Suprapubic skin (tissue), 4 donors: Measurements from ENCODE around the gene LARGE1. TPM values are rescaled to one million over a fixed set of nuclear protein-coding genes. Genes with fewer than 3 reads are reported as not detected.

ENCODE experiments used
- DNase-seq, 2 donors: peaks; one replicate each; pipeline ENCODE4 v3.0.0-alpha.2; 2019; ENCODE audit warnings: low spot score in 2 of 2
- H3K27ac ChIP-seq: fragments of 200-600 bp; sonication (generic); one replicate; pipeline ENCODE4 v1.5.1; 2019
- H3K27me3 ChIP-seq: fragments of 200-600 bp; sonication (generic); one replicate; pipeline ENCODE4 v1.5.1; 2019
- H3K36me3 ChIP-seq: fragments of 200-600 bp; sonication (generic); one replicate; pipeline ENCODE4 v1.5.1; 2019
- H3K4me1 ChIP-seq: fragments of 200-600 bp; sonication (generic); one replicate; pipeline ENCODE4 v1.5.1; 2019
- H3K4me3 ChIP-seq: fragments of 200-600 bp; sonication (generic); one replicate; pipeline ENCODE4 v1.5.1; 2019; ENCODE audit warnings: mild to moderate bottlenecking
- H3K9me3 ChIP-seq: fragments of 200-600 bp; sonication (generic); one replicate; pipeline ENCODE4 v1.5.1; 2019
- CTCF ChIP-seq, 2 donors: fragments of 200-600 bp in 1 of 2; fragments of 450-650 bp in 1 of 2; sonication (generic) in 1 of 2; IDR thresholded peaks; one replicate each; pipeline ENCODE4 v1.5.1; 2016 to 2019; ENCODE audit warnings: antibody characterized with exemption in 2 of 2, mild to moderate bottlenecking in 1 of 2, moderate library complexity in 1 of 2
- EP300 ChIP-seq: sonication (generic); formaldehyde crosslinking; IDR thresholded peaks from one replicate; pipeline ENCODE4 v1.6.1; 2017; ENCODE audit warnings: antibody characterized with exemption
- POLR2A ChIP-seq, 2 donors: fragments of 450-650 bp; IDR thresholded peaks; one replicate each; pipeline ENCODE4 v1.6.1; 2017; ENCODE audit warnings: antibody characterized with exemption in 2 of 2, mild to moderate bottlenecking in 2 of 2, moderate library complexity in 2 of 2
- POLR2AphosphoS5 ChIP-seq, 3 donors: sonication (generic); formaldehyde crosslinking; IDR thresholded peaks; one replicate each; pipeline ENCODE4 v1.6.1; 2017; ENCODE audit warnings: antibody characterized with exemption in 3 of 3
- WGBS: methylation state at CpG from one replicate; pipeline ENCODE4 v1.1.5; 2018; 5-methylcytosine and 5-hydroxymethylcytosine counted together
- total RNA-seq, 4 donors: library from RNA; depleted of rRNA; stranded (reverse); fragments of >200 nt; gene quantifications; one replicate each; pipeline ENCODE4 v1.1.0, GENCODE V29; 2016

The LARGE1 gene
- total RNA-seq, 4 donors from 2014 or later = 12.1 to 41.6 (median 21.1) TPM

- Histone ChIP-seq H3K36me3 (peaks cover 5% of the 10 kb centered on the region), H3K9me3 (no peaks in the 10 kb centered on the region), H3K4me1 (no peaks in the 10 kb centered on the region), H3K27ac (no peak overlapping the region), H3K27me3 (no peaks in the 10 kb centered on the region), H3K4me3 (no peak overlapping the region)
- TF ChIP-seq CTCF (IDR thresholded peaks at IDR 0.05) = no peak
- TF ChIP-seq POLR2A (IDR thresholded peaks at IDR 0.05) = no peak
- no peak for TF ChIP-seq EP300
- TF ChIP-seq POLR2AphosphoS5 (IDR thresholded peaks at IDR 0.05) = no peak
- no peak for DNase-seq
- 80% methylated on average over 2 of the region's 2 CpGs for WGBS
Observed at GRCh38 chr22:33328789-33329296, 591.4 kb downstream of the LARGE1 start.

GRCh38 chr22:33327348-33327860 is 592.9 kb downstream of the LARGE1 start:
- 86% methylated on average over 9 of the region's 9 CpGs for WGBS
- Histone ChIP-seq H3K27ac (no peak overlapping the region), H3K9me3 (no peaks in the 10 kb centered on the region), H3K27me3 (no peaks in the 10 kb centered on the region), H3K4me3 (no peak overlapping the region), H3K4me1 (no peaks in the 10 kb centered on the region), H3K36me3 (peaks cover 5% of the 10 kb centered on the region)
- no peak for DNase-seq
- TF ChIP-seq POLR2AphosphoS5 (IDR thresholded peaks at IDR 0.05) = no peak
- no peak for TF ChIP-seq CTCF (IDR thresholded peaks at IDR 0.05)
- no peak for TF ChIP-seq POLR2A (IDR thresholded peaks at IDR 0.05)
- no peak for TF ChIP-seq EP300

- WGBS = 68% methylated on average over 10 of the region's 10 CpGs
- Histone ChIP-seq H3K36me3 (peaks cover 5% of the 10 kb centered on the region), H3K27me3 (no peaks in the 10 kb centered on the region), H3K4me1 (no peaks in the 10 kb centered on the region), H3K4me3 (no peak overlapping the region), H3K27ac (no peak overlapping the region), H3K9me3 (no peaks in the 10 kb centered on the region)
- no peak for DNase-seq
- TF ChIP-seq POLR2A (IDR thresholded peaks at IDR 0.05) (no peak), POLR2AphosphoS5 (IDR thresholded peaks at IDR 0.05) (no peak), CTCF (IDR thresholded peaks at IDR 0.05) (no peak), EP300 (no peak)
Observed at GRCh38 chr22:33326540-33327295, 593.6 kb downstream of the LARGE1 start.

- Histone ChIP-seq H3K9me3 (no peaks in the 10 kb centered on the region), H3K4me3 (no peak overlapping the region), H3K4me1 (no peaks in the 10 kb centered on the region), H3K27me3 (no peaks in the 10 kb centered on the region), H3K36me3 (peaks cover 5% of the 10 kb centered on the region), H3K27ac (no peak overlapping the region)
- no peak for TF ChIP-seq CTCF (IDR thresholded peaks at IDR 0.05)
- no peak for TF ChIP-seq POLR2A (IDR thresholded peaks at IDR 0.05)
- TF ChIP-seq EP300 = no peak
- TF ChIP-seq POLR2AphosphoS5 (IDR thresholded peaks at IDR 0.05) = no peak
- DNase-seq = no peak
- 83% methylated on average over 5 of the region's 5 CpGs for WGBS
Observed at GRCh38 chr22:33325232-33326004, 594.9 kb downstream of the LARGE1 start.

GRCh38 chr22:33324228-33324627 is 596.0 kb downstream of the LARGE1 start:
- Histone ChIP-seq H3K4me1 (no peaks in the 10 kb centered on the region), H3K36me3 (peaks cover 5% of the 10 kb centered on the region), H3K27ac (no peak overlapping the region), H3K27me3 (no peaks in the 10 kb centered on the region), H3K4me3 (no peak overlapping the region), H3K9me3 (no peaks in the 10 kb centered on the region)
- no peak for DNase-seq
- TF ChIP-seq POLR2A (IDR thresholded peaks at IDR 0.05) = no peak
- TF ChIP-seq CTCF (IDR thresholded peaks at IDR 0.05) = no peak
- no peak for TF ChIP-seq EP300
- TF ChIP-seq POLR2AphosphoS5 (IDR thresholded peaks at IDR 0.05) = no peak
- 87% methylated on average over 2 of the region's 2 CpGs for WGBS
